Measurements from ENCODE around the gene CD180. TPM values are rescaled to one million over a fixed set of nuclear protein-coding genes. Genes with fewer than 3 reads are reported as not detected.

Gene CD180
- total and polyA plus RNA-seq, 9 of the 15 experiments (the other 6 are each of a cell fraction or from before 2014, with no cell fraction given), result 0.01 to 0.07 TPM; not detected in 7

DNA sequence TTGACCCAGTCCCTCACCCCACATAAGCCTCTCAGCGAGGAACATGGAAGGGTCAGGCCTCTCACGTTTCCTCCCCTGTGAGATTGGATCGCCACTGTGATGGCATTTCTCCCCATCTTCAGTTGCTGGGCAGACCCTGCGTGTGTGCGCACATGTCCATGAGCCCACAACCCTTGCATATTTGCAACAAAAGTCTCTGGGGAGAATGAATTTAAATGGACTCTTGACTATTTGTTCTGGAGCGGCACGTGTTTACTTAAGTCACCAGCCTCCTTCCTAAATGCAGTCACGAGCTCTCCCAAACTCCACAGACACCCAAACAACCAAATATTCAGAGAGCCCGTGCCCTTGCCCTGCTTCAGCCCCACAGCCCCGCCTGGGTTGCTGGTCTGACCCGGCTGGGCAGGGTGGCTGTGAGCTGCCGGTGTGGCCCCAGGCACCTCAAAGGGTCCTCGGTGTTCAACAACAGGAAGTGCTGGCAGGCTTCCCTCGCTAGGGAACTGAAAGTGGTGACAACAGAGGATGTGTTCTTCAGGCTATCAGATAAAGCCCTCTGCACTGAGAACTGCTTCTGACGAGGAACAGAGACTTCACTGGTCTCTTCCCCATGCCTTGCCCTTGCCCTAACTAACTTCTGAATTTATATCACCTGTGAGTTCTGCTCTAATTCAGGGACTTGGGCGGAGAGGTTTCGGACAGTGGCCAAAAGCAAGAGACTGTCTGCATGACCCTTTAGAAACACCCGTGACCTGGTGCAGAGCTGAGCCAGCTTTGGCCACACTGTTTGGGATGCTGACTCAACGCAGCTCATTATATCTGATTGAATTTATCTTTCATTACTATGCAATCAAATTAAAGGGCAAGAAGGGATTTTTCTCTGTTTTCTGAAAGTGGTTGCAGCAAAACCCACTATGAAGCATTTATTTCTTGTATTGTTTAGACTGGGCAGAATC, 19.2 kb upstream of the CD180 start:
- Histone ChIP-seq H3K36me3 (ENCODE audit: control insufficient read depth, insufficient read depth, low read length) (no peaks in the 10 kb centered on the region), H2AFZ (ENCODE audit: low read depth, low read length) (peak overlapping the region; percentile 51; the same call in 1 of the 2 replicates), H3K9me1 (ENCODE audit: control insufficient read depth, insufficient read depth, low read length) (no peaks in the 10 kb centered on the region), H4K20me1 (replicated peaks; ENCODE audit: control insufficient read depth, insufficient read depth, low read length) (no peaks in the 10 kb centered on the region; the same call in 1 of the 2 replicates), H3K4me1 (replicated peaks in 1 of 2; ENCODE audit: control insufficient read depth in 2 of 2, insufficient read depth in 2 of 2, low read length in 2 of 2) (peaks cover 0 to 6% of the 10 kb centered on the region in 2 experiments; a peak in 1 of 5 replicates), H3K9me3 (replicated peaks; ENCODE audit: control insufficient read depth, insufficient read depth, low read depth, low read length) (no peaks in the 10 kb centered on the region), H3K4me2 (ENCODE audit: insufficient read depth, low read length) (peak overlapping the region; percentile 29; the same call in 1 of the 2 replicates), H3K9ac (ENCODE audit: insufficient read depth in 1 of 2, low read depth in 2 of 2, low read length in 2 of 2) (peak overlapping the region in 1 of 2 experiments; percentile 55; a peak in 2 of 4 replicates), H3K4me3 (no peak overlapping the region), H3K27me3 (ENCODE audit: control insufficient read depth in 2 of 2, insufficient read depth in 2 of 2, low read length in 2 of 2) (peaks cover 10 to 28% of the 10 kb centered on the region in 2 experiments), H3K27ac (ENCODE audit: extremely low read depth, low read depth, low read length) (no peak overlapping the region), H3K79me2 (ENCODE audit: control insufficient read depth, insufficient read depth, low read length) (no peaks in the 10 kb centered on the region)
- intact Hi-C loops (cut with micrococcal nuclease) (no loop called here), in situ Hi-C loops (cut with MboI) (loop anchor here (10.0 kb wide), 3 partner anchors 221 to 911 kb away; no protein-coding TSS in a partner anchor)
- WGBS (ENCODE audit: insufficient coverage, low coverage, missing lambda C conversion rate), result 16% methylated on average over 17 of the region's 19 CpGs
- ATAC-seq, result peak; percentile 88
- ChIA-PET POLR2A (no interaction called here), CTCF (ENCODE audit: low intra/inter-chr PET ratio) (no interaction called here)
- peak; percentile 52 for FAIRE-seq
- BruUV-seq (replicated peaks), result no TSS peak
- peak in 1 of 4 experiments; percentile 25 for DNase-seq (ENCODE audit: extremely low read depth in 1 of 4, low spot score in 3 of 4)
- TF ChIP-seq NR2C2 (CRISPR knock-in tag; IDR thresholded peaks at IDR 0.05) (no peak), NR2C2 (tag; IDR thresholded peaks at IDR 0.05) (peak; percentile 60; the same call in 1 of the 2 replicates), STAT5A (IDR thresholded peaks at IDR 0.05; ENCODE audit: borderline replicate concordance, low read length) (no peak), GATAD2A (IDR thresholded peaks at IDR 0.05) (no peak), JUND (IDR thresholded peaks at IDR 0.05; ENCODE audit: borderline replicate concordance, low read depth, low read length) (no peak), JUND (tag; IDR thresholded peaks at IDR 0.05; ENCODE audit: borderline replicate concordance, low read depth, low read length) (no peak), TAL1 (IDR thresholded peaks at IDR 0.05) (no peak), FOXP1 (CRISPR knock-in tag; IDR thresholded peaks at IDR 0.05) (no peak), FOXA3 (CRISPR knock-in tag; conservative IDR thresholded peaks at IDR 0.05 in 1 of 2, IDR thresholded peaks at IDR 0.05 in 1 of 2) (0 out of 4 replicates have a peak, but pooled peaks of 1 of the 2 experiments have one; percentile 26), NCOA2 (IDR thresholded peaks at IDR 0.05; ENCODE audit: partially characterized antibody in 2 of 2) (no peak), ASH1L (IDR thresholded peaks at IDR 0.05; ENCODE audit: borderline replicate concordance, low read depth, partially characterized antibody) (no peak), ZKSCAN8 (CRISPR knock-in tag; IDR thresholded peaks at IDR 0.05) (no peak), ZSCAN32 (CRISPR knock-in tag; IDR thresholded peaks at IDR 0.05) (no peak), ZNF3 (CRISPR knock-in tag; IDR thresholded peaks at IDR 0.05) (no peak), ZNF780A (CRISPR knock-in tag; IDR thresholded peaks at IDR 0.05) (no peak), RFX7 (CRISPR knock-in tag; IDR thresholded peaks at IDR 0.05) (no peak), SPI1 (IDR thresholded peaks at IDR 0.05; ENCODE audit: borderline replicate concordance, low read depth, low read length) (peak; percentile 78; the same call in 1 of the 2 replicates), SREBF1 (IDR thresholded peaks at IDR 0.05; ENCODE audit: borderline replicate concordance, low read depth, low read length) (no peak), SRF (CRISPR knock-in tag; IDR thresholded peaks at IDR 0.05) (no peak)
- TF ChIP-seq, protein P1, sequence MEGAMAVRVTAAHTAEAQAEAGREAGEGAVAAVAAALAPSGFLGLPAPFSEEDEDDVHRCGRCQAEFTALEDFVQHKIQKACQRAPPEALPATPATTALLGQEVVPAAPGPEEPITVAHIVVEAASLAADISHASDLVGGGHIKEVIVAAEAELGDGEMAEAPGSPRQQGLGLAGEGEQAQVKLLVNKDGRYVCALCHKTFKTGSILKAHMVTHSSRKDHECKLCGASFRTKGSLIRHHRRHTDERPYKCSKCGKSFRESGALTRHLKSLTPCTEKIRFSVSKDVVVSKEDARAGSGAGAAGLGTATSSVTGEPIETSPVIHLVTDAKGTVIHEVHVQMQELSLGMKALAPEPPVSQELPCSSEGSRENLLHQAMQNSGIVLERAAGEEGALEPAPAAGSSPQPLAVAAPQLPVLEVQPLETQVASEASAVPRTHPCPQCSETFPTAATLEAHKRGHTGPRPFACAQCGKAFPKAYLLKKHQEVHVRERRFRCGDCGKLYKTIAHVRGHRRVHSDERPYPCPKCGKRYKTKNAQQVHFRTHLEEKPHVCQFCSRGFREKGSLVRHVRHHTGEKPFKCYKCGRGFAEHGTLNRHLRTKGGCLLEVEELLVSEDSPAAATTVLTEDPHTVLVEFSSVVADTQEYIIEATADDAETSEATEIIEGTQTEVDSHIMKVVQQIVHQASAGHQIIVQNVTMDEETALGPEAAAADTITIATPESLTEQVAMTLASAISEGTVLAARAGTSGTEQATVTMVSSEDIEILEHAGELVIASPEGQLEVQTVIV (CRISPR knock-in tag; IDR thresholded peaks at IDR 0.05; ENCODE audit: borderline replicate concordance), result no peak

All from K562 (cell line).